Osteocyte (in vitro differentiated cells): ENCODE results near the gene CCDC83. TPM values are rescaled to one million over a fixed set of nuclear protein-coding genes. Genes with fewer than 3 reads are reported as not detected.
"Not testable (repeated sequence)": the region's sequence is repeated elsewhere in the genome, so short reads cannot be mapped to it uniquely, and the experiment has no call there.

Experiments
- DNase-seq: peaks from one replicate; pipeline ENCODE4 v3.0.0; 2021; ENCODE audit warnings: mixed read lengths; ENCODE audit not compliant: unreplicated experiment; ENCODE audit errors: extremely low spot score
- H3K27ac Mint-ChIP-seq: one replicate; pipeline ENCODE4 v1.8.0; 2021; ENCODE audit warnings: mild to moderate bottlenecking, mixed read lengths; ENCODE audit not compliant: unreplicated experiment
- H3K27me3 Mint-ChIP-seq: one replicate; pipeline ENCODE4 v1.8.0; 2021; ENCODE audit warnings: mixed read lengths; ENCODE audit not compliant: unreplicated experiment
- H3K36me3 Mint-ChIP-seq: one replicate; pipeline ENCODE4 v1.8.0; 2021; ENCODE audit warnings: mixed read lengths; ENCODE audit not compliant: unreplicated experiment
- H3K4me1 Mint-ChIP-seq: one replicate; pipeline ENCODE4 v1.8.0; 2021; ENCODE audit warnings: mixed read lengths; ENCODE audit not compliant: unreplicated experiment
- H3K4me3 Mint-ChIP-seq: one replicate; pipeline ENCODE4 v1.8.0; 2021; ENCODE audit warnings: mild to moderate bottlenecking, moderate library complexity, mixed read lengths; ENCODE audit not compliant: unreplicated experiment
- H3K9me3 Mint-ChIP-seq: one replicate; pipeline ENCODE4 v1.8.0; 2021; ENCODE audit warnings: mixed read lengths; ENCODE audit not compliant: unreplicated experiment
- total RNA-seq: library from RNA; stranded (reverse); gene quantifications from 2 replicates; pipeline ENCODE4 v1.2.1, GENCODE V29; 2021
- TF ChIP-seq, protein P1 (sequence below): fragments of 200-600 bp; sonication (generic); IDR thresholded peaks from 2 replicates; pipeline ENCODE4 v1.5.0; 2021; ENCODE audit warnings: antibody characterized with exemption, mild to moderate bottlenecking, moderate library complexity

The CCDC83 gene
- total RNA-seq, 1 donor from 2014 or later: not detected

GRCh38 chr11:85844439-85845123 is 10.6 kb upstream of the CCDC83 start:
- TF ChIP-seq, protein P1, sequence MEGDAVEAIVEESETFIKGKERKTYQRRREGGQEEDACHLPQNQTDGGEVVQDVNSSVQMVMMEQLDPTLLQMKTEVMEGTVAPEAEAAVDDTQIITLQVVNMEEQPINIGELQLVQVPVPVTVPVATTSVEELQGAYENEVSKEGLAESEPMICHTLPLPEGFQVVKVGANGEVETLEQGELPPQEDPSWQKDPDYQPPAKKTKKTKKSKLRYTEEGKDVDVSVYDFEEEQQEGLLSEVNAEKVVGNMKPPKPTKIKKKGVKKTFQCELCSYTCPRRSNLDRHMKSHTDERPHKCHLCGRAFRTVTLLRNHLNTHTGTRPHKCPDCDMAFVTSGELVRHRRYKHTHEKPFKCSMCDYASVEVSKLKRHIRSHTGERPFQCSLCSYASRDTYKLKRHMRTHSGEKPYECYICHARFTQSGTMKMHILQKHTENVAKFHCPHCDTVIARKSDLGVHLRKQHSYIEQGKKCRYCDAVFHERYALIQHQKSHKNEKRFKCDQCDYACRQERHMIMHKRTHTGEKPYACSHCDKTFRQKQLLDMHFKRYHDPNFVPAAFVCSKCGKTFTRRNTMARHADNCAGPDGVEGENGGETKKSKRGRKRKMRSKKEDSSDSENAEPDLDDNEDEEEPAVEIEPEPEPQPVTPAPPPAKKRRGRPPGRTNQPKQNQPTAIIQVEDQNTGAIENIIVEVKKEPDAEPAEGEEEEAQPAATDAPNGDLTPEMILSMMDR: no peak

GRCh38 chr11:85845124-85845631 is 10.0 kb upstream of the CCDC83 start:
- H3K4me1 Mint-ChIP-seq: peaks cover 2% of the 10 kb centered on the region
- TF ChIP-seq, protein P1: no peak
- no peak for DNase-seq
- H3K27ac Mint-ChIP-seq: no peak overlapping the region
- peaks cover 2% of the 10 kb centered on the region for H3K27me3 Mint-ChIP-seq
- H3K4me3 Mint-ChIP-seq: no peak overlapping the region
- H3K9me3 Mint-ChIP-seq: peaks cover 4% of the 10 kb centered on the region
- H3K36me3 Mint-ChIP-seq: peaks cover 2% of the 10 kb centered on the region

More at GRCh38 chr11:85844439-85845123, 10.6 kb upstream of the CCDC83 start:
- Mint-ChIP-seq H3K27ac (no peak overlapping the region), H3K4me1 (peaks cover 2% of the 10 kb centered on the region), H3K4me3 (no peak overlapping the region), H3K36me3 (peaks cover 2% of the 10 kb centered on the region), H3K9me3 (peaks cover 4% of the 10 kb centered on the region), H3K27me3 (peaks cover 2% of the 10 kb centered on the region)
- no peak for DNase-seq

DNA sequence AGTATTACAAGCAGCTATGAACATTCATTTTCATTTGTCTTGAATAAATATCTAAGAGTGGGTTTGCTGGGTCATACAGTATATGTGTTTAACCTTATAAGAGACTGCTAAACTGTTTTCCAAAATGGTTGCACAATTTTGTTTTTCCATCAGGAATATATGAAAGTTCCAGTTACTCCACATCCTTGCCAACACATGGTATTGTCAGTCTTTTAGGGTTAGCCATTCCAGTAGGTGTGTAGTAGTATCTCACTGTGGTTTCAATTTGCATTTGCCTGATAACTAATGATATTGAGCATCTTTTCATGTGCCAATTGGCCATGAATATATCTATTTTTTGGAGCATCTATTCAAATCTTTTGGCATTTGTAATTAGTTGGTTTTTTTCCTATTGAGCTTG is 7.7 kb upstream of the CCDC83 start:
- Mint-ChIP-seq H3K36me3 (peaks cover 2% of the 10 kb centered on the region), H3K27me3 (peaks cover 1% of the 10 kb centered on the region), H3K9me3 (peaks cover 4% of the 10 kb centered on the region), H3K27ac (no peak overlapping the region), H3K4me1 (peaks cover 2% of the 10 kb centered on the region), H3K4me3 (no peak overlapping the region)
- DNase-seq: no peak
- TF ChIP-seq, protein P1: no peak

GRCh38 chr11:85848006-85848405 is 7.2 kb upstream of the CCDC83 start:
- Mint-ChIP-seq H3K27ac (no peak overlapping the region), H3K4me3 (no peak overlapping the region), H3K27me3 (no peaks in the 10 kb centered on the region), H3K9me3 (peaks cover 4% of the 10 kb centered on the region), H3K4me1 (peaks cover 2% of the 10 kb centered on the region), H3K36me3 (peaks cover 2% of the 10 kb centered on the region)
- DNase-seq: no peak
- TF ChIP-seq, protein P1: no peak

DNA sequence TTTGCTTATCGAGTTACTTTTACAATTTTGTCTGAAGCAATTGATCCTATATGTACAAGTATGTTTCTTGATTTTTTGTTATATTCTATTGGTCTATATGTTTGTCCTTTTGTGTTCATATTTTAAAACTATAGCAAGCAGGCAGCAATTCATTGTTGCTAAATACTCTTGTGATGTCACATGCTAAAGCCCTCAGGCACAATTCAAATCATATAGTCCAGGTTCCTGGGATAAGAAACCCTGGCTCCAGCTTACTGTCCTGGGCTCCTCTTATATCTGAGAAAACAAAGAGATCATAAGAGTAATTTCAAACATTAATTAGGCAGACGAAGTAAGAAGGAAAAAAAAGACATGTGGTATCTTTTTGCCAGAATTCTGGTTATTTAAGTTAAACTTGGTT is 6.6 kb upstream of the CCDC83 start:
- no peak overlapping the region for H3K27ac Mint-ChIP-seq
- peaks cover 4% of the 10 kb centered on the region for H3K9me3 Mint-ChIP-seq
- peaks cover 4% of the 10 kb centered on the region for H3K4me1 Mint-ChIP-seq
- H3K36me3 Mint-ChIP-seq: peaks cover 2% of the 10 kb centered on the region
- TF ChIP-seq, protein P1: no peak
- no peak overlapping the region for H3K4me3 Mint-ChIP-seq
- no peaks in the 10 kb centered on the region for H3K27me3 Mint-ChIP-seq
- no peak for DNase-seq

GRCh38 chr11:85852754-85853153 is 2.4 kb upstream of the CCDC83 start:
- peaks cover 12% of the 10 kb centered on the region for H3K4me1 Mint-ChIP-seq
- H3K27ac Mint-ChIP-seq, DNase-seq, H3K36me3 Mint-ChIP-seq, H3K27me3 Mint-ChIP-seq, H3K4me3 Mint-ChIP-seq, H3K9me3 Mint-ChIP-seq: not testable (repeated sequence)

GRCh38 chr11:85853541-85853940 is 1.6 kb upstream of the CCDC83 start:
- peaks cover 12% of the 10 kb centered on the region for H3K4me1 Mint-ChIP-seq
- not testable (repeated sequence) for H3K4me3 Mint-ChIP-seq, H3K27ac Mint-ChIP-seq, DNase-seq, H3K27me3 Mint-ChIP-seq, H3K36me3 Mint-ChIP-seq, H3K9me3 Mint-ChIP-seq
